GM23248 (cell line): Measurements from ENCODE around the gene ZSWIM5.

Experiments used
- EZH2 ChIP-seq: fragments of 200-600 bp; sonication (generic); IDR thresholded peaks from 2 replicates; pipeline ENCODE4 v1.6.1; 2018; ENCODE audit warnings: antibody characterized with exemption, mild to moderate bottlenecking; ENCODE audit not compliant: insufficient read depth, poor library complexity, severe bottlenecking
- EZH2phosphoT487 ChIP-seq: fragments of 200-600 bp; sonication (generic); IDR thresholded peaks from 2 replicates; pipeline ENCODE4 v1.6.1; 2018; ENCODE audit warnings: antibody characterized with exemption, moderate library complexity, mild to moderate bottlenecking, low read depth; ENCODE audit not compliant: insufficient read depth

DNA sequence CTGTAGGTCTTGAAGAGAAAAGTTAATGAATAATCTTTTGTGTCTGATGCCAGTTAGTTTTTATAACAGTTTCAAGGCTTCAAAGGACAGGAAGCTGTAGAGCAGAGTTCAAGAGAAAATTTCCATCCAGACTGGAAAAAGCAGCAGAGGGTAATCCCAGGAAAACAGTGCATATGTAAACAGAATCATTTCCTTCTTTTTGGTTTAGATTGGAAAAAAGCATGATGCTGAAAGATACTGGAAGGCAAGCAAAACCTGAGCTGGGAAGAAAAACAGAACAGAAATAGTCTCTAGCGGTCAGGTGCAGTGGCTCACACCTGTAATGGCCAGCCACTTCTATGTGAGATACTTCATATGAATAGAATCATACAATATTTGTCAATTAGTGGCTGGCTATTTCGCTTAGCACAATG is 71.9 kb downstream of the ZSWIM5 start:
- no peak for TF ChIP-seq EZH2
- no peak for TF ChIP-seq EZH2phosphoT487
